ENCODE measurements around the gene CAMK4.

DNA sequence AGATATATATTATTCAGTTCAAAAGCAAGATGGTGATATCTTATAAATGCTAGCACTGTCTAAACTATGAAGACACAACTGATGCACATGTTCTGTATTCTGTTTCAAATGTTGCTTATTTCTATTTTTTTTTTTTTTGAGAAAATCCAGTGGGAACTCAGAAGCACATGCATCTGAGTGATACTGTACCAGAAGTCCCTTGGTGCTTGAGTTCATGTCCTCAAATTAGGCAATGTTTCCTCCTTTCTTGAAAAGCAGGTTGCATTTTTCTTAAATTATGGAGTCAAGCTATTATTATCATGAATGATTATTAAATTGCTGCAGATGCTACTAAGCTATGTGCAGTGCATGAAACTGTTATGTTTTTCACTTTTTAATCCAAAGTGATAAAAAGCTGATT is 70.4 kb downstream of the CAMK4 start:
- TF ChIP-seq, protein P1, sequence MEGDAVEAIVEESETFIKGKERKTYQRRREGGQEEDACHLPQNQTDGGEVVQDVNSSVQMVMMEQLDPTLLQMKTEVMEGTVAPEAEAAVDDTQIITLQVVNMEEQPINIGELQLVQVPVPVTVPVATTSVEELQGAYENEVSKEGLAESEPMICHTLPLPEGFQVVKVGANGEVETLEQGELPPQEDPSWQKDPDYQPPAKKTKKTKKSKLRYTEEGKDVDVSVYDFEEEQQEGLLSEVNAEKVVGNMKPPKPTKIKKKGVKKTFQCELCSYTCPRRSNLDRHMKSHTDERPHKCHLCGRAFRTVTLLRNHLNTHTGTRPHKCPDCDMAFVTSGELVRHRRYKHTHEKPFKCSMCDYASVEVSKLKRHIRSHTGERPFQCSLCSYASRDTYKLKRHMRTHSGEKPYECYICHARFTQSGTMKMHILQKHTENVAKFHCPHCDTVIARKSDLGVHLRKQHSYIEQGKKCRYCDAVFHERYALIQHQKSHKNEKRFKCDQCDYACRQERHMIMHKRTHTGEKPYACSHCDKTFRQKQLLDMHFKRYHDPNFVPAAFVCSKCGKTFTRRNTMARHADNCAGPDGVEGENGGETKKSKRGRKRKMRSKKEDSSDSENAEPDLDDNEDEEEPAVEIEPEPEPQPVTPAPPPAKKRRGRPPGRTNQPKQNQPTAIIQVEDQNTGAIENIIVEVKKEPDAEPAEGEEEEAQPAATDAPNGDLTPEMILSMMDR (optimal IDR thresholded peaks at IDR 0.05 in 1 of 3, IDR thresholded peaks at IDR 0.05 in 1 of 3, conservative IDR thresholded peaks at IDR 0.05 in 1 of 3; ENCODE audit: extremely low read depth in 1 of 3, insufficient read depth in 2 of 3, low read length in 3 of 3): no peak
- no peak for TF ChIP-seq EZH2 (IDR thresholded peaks at IDR 0.05; ENCODE audit: low read length)

All from keratinocyte (primary cell).